Head of caudate nucleus (tissue), 42 donors: ENCODE measurements around the gene RNF166.

Source experiments
- DNase-seq, 42 donors: peaks; one replicate each; pipeline versions ENCODE4 v3.0.0 to v3.0.0-alpha.2; 2020 to 2021; ENCODE audit warnings: mixed read lengths in 7 of 42
- intact Hi-C: fragments of 100-400 bp; cut with DNase I; formaldehyde crosslinking; loops from one replicate; pipeline ENCODE4 v1.15.0; 2022

RNF166 gene, protein sequence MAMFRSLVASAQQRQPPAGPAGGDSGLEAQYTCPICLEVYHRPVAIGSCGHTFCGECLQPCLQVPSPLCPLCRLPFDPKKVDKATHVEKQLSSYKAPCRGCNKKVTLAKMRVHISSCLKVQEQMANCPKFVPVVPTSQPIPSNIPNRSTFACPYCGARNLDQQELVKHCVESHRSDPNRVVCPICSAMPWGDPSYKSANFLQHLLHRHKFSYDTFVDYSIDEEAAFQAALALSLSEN

GRCh38 chr16:88706229-88706964 is at the start of gene RNF166, which contains the start of gene CTU2:
RNF166 (minus strand) TSS chr16:88706408; CDS start chr16:88706325, 83 bp downstream.
CTU2 (plus strand) TSS chr16:88706503; CDS start chr16:88706531, 28 bp downstream.
- intact Hi-C loops = no loop called here
- DNase-seq = peak; percentile 72 to 96 (median 92)

DNA sequence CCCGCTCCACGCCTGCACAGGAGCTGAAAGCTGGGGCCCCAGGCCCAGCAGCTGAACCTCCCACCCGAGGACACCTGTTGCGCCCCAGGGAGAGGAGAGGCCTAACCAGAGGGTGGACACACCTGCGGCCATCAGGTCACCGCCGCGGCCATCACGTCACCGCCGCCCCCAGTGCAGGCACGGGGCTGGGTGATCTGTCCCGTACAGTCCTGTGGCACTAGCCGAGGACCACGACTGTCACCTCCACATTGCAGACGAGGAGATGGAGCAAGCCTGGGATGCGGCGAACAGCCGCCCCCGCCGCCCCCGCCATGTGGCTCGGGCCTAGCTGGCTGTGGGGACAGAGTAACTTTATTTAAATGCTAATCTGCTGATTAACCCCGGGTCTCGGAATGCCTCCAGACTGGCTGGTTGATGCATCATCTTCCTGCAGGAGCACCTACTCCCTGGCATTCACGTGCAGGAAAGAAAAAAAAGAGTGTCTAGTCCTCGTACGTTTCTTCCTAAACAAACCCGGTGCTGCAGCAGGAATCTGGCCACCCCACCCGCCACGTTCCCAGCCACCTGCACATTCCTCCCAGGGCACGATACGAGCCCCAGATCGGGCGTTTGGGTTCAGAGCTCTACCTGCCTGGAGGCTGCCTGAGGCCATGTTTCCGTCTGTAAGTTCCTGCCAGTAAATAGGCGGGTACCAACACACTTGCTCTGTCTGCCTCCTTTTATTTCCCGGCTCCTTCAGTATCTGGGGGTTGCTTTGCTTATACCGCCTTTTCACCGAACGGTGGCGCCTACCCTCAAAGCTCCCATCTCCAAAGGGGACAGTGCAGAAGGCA is 48.9 kb upstream of the RNF166 start:
- intact Hi-C loops = no loop called here
- DNase-seq = peak in 20 of 42 donors; percentile 26 to 71 (median 43)

GRCh38 chr16:88754109-88754911 is 48.1 kb upstream of the RNF166 start:
- intact Hi-C loops = no loop called here
- no peak for DNase-seq

GRCh38 chr16:88753602-88754001 is 47.4 kb upstream of the RNF166 start:
- no peak for DNase-seq
- intact Hi-C loops = no loop called here

DNA sequence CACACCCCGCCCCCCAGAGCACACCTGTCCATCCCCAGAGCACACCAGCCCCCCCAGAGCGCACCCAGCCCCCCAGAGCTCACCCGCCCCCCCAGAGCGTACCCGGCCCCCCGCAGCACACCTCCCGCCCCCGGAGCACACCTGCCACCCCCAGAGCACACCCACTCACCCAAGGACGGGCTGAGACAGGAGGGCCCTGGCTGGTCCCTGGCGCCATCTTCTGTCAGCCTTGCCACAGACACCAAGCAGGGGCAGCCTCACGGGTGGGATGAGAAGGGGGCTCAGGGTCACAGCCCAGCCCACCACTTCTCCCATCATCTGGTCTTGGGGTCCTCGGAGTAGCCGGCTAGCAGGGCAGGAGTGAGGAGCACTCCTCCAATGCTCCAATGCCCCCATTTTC is 47.0 kb upstream of the RNF166 start:
- no peak for DNase-seq
- intact Hi-C loops = no loop called here

DNA sequence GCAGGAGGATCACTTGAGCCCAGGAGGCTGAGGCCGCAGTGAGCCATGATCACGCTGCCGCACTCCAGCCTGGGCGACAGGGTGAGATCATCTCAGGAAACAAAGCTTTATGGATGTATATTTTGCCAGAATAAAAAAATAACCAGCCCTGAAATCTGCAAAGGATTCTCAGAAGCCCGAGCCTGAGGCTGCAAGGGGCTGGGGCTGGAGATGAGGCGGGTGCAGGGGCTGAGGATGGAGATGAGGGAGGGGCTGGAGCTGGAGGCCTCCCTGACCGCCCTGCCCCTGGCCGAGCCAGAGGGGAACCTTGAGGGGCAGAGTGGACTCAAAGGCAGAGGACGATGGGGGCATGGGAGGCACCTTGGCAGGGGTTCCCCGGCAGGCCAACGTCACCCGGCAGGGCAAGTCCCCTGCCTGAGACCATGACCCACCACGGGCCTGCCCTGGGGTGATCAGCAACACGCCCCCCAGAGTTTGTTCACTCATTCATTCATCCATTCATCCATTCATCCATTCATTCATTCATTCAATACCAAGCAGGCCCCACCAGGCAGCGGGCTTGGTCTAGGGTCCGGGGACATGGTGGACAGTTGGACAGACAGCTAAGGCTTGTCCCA is 46.3 kb upstream of the RNF166 start:
- intact Hi-C loops = no loop called here
- no peak for DNase-seq

GRCh38 chr16:88750854-88751253 is 44.6 kb upstream of the RNF166 start:
- intact Hi-C loops = no loop called here
- DNase-seq = no peak

DNA sequence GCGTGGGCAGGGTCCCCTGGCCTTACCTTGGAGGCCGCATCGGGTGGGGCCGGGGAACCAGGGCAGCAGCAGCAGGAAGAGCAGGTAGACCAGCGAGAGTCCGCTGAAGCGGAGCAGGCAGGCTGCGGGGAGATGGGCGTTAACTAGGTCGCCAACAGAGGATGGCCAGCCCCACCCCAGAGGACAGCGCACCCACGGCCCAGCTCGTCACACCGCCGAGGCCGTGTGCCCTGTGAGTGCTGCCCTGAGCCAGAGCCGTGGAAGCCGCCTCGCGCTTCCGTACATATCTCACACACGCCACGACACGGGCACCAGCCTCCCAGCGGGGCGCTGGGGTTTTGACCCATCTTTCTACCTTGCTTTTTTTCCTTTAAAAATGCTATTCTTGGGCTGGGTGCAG is 43.1 kb upstream of the RNF166 start:
- intact Hi-C loops = no loop called here
- no peak for DNase-seq

DNA sequence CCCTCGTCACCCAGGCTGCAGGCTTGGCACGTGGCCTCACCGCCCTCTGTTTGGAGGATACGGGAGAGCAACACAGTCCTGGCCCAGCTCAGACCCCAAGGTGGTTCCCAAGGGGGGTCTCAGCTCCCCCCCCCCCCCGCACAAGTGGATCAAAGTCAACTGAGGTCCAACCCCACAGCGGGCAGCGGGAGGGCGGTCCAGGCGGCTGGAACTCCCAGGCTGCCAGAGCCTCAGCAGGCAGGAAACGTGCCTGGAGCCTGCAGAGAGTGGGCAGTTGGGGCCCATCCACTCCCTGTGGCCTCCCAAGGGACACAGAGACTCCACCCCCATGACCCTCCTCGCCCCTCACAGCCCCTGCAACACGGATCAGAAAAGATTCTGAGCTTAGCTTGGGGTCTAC is 42.2 kb upstream of the RNF166 start:
- DNase-seq = no peak
- intact Hi-C loops = no loop called here

- intact Hi-C loops = no loop called here
- no peak for DNase-seq
These were observed 41.5 kb upstream of the RNF166 start for GRCh38 chr16:88747588-88748301.

GRCh38 chr16:88746506-88746905 is 40.3 kb upstream of the RNF166 start:
- peak in 3 of 42 donors; percentile 22 to 56 (median 47) for DNase-seq
- intact Hi-C loops = no loop called here

- DNase-seq = no peak
- intact Hi-C loops = no loop called here
These were observed 38.6 kb upstream of the RNF166 start for GRCh38 chr16:88744577-88745521.

DNA sequence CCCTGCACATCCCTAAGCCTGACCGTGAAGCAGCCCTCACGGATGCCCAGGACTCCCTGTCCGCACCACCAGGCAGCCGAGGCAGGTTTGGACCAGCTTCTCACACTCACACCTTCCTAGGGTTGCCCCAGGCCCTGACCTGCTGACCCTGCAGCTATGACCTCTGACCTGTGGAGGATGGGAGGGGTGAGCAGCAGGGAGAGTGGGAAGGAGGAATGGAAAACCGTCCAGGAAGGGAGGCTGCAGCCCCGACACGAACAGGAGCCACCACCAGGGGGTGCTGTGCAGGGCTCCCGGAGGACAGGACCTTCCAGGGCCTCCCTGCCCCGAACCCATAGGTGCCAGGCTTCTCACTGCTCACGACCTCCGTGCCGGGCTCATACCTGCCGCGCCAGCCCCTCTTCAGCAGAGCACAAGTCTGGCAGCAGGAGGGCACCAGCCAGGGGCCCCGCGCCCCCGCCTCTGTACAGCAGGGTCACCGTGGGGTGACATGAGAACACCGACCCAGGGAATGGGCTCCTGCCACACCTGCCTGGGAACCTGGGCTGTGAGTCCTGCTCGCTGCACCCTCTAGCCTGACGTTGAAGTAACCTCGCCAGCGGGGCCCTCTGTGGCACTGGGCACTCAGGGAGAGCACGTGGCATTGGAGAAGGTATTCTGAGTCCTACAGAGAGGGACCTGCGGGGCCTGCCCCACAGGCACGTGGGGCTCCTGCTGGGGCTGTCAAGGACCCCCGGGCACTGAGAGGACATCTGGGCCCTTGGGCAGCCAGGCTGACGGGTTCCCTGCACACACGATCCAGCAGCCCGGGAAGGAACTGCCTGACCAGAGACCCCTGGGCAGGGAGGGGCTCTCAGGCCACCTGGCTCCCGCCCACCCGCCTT is 37.7 kb upstream of the RNF166 start:
- intact Hi-C loops = loop anchor here (2.0 kb wide), 1 partner anchor 45 kb away; no protein-coding TSS in a partner anchor
- DNase-seq = peak; percentile 47 to 92 (median 79)

DNA sequence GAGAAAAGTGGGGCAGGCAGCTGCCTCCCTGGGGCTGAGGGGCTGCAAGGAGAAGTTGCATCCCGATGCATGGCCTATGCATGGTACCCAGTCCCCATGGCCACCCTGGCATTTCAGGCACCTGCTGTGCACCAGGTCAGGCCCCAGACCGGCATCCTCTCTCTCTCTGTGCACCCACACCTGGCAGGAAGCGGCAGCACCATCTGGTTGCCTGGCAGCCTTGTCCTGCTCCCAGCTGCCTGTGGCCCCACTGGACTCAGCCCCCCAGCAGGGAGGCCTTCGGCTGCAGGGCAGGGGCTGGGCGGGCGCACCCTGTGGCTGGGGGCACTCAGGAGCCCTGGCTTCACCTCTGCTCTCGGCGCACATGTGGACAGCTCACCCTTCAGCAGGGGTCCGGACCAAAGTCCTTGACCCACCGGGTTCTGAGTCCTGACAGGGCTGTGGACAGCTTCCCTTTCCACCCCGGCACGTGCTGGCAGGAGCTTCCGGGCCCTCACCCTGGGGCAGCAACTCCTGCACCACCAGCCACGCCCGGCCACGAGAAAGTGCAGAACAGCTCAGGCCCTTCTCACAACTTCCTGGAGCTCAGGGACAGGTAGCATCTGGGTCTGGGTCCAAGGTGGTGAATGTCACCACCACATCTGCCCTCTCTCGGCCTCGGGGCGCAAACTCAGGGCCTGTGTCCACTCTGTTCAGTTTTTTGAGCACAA is 36.8 kb upstream of the RNF166 start:
- intact Hi-C loops = loop anchor here (2.0 kb wide), 1 partner anchor 46 kb away; no protein-coding TSS in a partner anchor
- no peak for DNase-seq

GRCh38 chr16:88741368-88741767 is 35.2 kb upstream of the RNF166 start:
- DNase-seq = no peak
- intact Hi-C loops = no loop called here
